ENCODE measurements around the gene GPR156.

Gene GPR156

DNA sequence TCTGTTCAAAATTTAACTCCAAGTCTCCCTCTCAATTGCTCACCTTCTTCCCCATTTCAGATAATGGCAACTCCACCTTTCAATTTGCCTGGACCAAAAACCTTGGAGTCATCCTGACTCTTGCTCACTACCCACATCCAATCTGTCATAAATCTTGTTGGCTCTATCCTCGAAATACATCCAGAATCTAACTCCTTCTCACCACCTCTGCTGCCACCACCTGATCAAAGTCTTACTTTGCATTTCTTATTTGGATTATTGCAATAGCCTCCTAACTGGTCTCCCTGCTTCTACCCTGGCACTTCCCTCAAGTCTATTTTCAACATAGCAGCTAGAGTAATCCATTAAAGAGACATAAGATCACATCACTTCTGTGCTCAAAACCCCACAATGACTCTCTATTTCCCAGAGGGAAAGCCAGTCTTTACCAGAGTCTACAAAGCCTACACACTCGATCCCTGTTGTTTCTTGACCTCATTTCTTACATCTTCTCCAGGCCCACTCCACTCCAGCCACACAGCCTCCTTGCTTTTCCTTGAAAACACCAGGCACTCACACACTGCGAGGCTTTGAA lies 86.6 kb downstream of the GPR156 start:
- no peak for TF ChIP-seq EZH2phosphoT487 (IDR thresholded peaks at IDR 0.05; ENCODE audit: borderline replicate concordance, low read length)
- TF ChIP-seq, protein P1, sequence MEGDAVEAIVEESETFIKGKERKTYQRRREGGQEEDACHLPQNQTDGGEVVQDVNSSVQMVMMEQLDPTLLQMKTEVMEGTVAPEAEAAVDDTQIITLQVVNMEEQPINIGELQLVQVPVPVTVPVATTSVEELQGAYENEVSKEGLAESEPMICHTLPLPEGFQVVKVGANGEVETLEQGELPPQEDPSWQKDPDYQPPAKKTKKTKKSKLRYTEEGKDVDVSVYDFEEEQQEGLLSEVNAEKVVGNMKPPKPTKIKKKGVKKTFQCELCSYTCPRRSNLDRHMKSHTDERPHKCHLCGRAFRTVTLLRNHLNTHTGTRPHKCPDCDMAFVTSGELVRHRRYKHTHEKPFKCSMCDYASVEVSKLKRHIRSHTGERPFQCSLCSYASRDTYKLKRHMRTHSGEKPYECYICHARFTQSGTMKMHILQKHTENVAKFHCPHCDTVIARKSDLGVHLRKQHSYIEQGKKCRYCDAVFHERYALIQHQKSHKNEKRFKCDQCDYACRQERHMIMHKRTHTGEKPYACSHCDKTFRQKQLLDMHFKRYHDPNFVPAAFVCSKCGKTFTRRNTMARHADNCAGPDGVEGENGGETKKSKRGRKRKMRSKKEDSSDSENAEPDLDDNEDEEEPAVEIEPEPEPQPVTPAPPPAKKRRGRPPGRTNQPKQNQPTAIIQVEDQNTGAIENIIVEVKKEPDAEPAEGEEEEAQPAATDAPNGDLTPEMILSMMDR (IDR thresholded peaks at IDR 0.05; ENCODE audit: low read depth, low read length, poor library complexity, severe bottlenecking), result peak; percentile 38
- H3K4me1 ChIP-seq (ENCODE audit: control insufficient read depth, low read length), result no peaks in the 10 kb centered on the region
- no peak overlapping the region for H3K4me3 ChIP-seq (ENCODE audit: low read length)

GRCh38 chr3:120196812-120197211 lies 88.2 kb downstream of the GPR156 start:
- Histone ChIP-seq H3K4me1 (ENCODE audit: control insufficient read depth, low read length) (no peaks in the 10 kb centered on the region), H3K4me3 (ENCODE audit: low read length) (no peak overlapping the region), H4K20me1 (ENCODE audit: control insufficient read depth, insufficient read depth, low read depth, low read length) (no peaks in the 10 kb centered on the region; the same call in 1 of the 2 replicates), H3K9me3 (ENCODE audit: control insufficient read depth, insufficient read depth, low read length) (no peaks in the 10 kb centered on the region), H3K9me2 (replicated peaks; ENCODE audit: control insufficient read depth, low read length) (no peaks in the 10 kb centered on the region), H3F3A (ENCODE audit: control insufficient read depth, insufficient read depth) (no peaks in the 10 kb centered on the region), H3K4me2 (ENCODE audit: low read length) (no peak overlapping the region), H3K27me3 (ENCODE audit: control insufficient read depth, low read length) (0 out of 2 replicates have a peak, but pooled peaks cover 3% of the 10 kb centered on the region), H3K27ac (ENCODE audit: low read depth, low read length) (no peak overlapping the region), H3K36me3 (ENCODE audit: control insufficient read depth, low read length) (no peaks in the 10 kb centered on the region), H3K79me2 (ENCODE audit: control insufficient read depth, low read length) (no peaks in the 10 kb centered on the region)
- TF ChIP-seq EZH2phosphoT487 (IDR thresholded peaks at IDR 0.05; ENCODE audit: borderline replicate concordance, low read length), result no peak
- TF ChIP-seq, protein P1 (IDR thresholded peaks at IDR 0.05; ENCODE audit: low read depth, low read length, poor library complexity, severe bottlenecking), result no peak

More for the DNA sequence above, 86.6 kb downstream of the GPR156 start:
- Histone ChIP-seq H3K4me2 (ENCODE audit: low read length) (no peak overlapping the region), H3K27me3 (ENCODE audit: control insufficient read depth, low read length) (0 out of 2 replicates have a peak, but pooled peaks cover 3% of the 10 kb centered on the region), H3K9me2 (replicated peaks; ENCODE audit: control insufficient read depth, low read length) (no peaks in the 10 kb centered on the region), H3K36me3 (ENCODE audit: control insufficient read depth, low read length) (no peaks in the 10 kb centered on the region), H3F3A (ENCODE audit: control insufficient read depth, insufficient read depth) (no peaks in the 10 kb centered on the region), H3K27ac (ENCODE audit: low read depth, low read length) (no peak overlapping the region), H3K9me3 (ENCODE audit: control insufficient read depth, insufficient read depth, low read length) (no peaks in the 10 kb centered on the region), H4K20me1 (ENCODE audit: control insufficient read depth, insufficient read depth, low read depth, low read length) (no peaks in the 10 kb centered on the region; the same call in 1 of the 2 replicates), H3K79me2 (ENCODE audit: control insufficient read depth, low read length) (no peaks in the 10 kb centered on the region)

DNA sequence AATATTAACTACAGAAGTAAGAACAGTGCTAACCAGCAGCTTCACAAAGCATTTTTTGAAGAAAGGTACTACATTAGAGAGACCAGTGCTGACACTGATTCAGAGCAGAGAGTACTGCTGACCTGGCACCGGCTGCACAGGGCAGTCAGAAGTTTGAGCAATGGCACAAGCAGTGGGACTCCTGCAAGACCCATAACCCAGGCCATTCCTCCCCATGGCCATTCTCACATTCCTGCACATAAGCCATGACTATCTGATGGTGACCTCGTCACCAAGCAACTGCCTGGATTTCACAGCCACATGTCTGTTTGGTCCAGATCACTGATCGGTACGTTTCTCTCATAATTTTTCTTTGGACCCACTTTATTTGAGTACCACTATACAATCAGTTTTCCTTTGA lies 88.7 kb downstream of the GPR156 start:
- no peaks in the 10 kb centered on the region for H3F3A ChIP-seq (ENCODE audit: control insufficient read depth, insufficient read depth)
- no peak overlapping the region for H3K4me2 ChIP-seq (ENCODE audit: low read length)
- H3K79me2 ChIP-seq (ENCODE audit: control insufficient read depth, low read length), result no peaks in the 10 kb centered on the region
- no peak overlapping the region for H3K27ac ChIP-seq (ENCODE audit: low read depth, low read length)
- TF ChIP-seq, protein P1 (IDR thresholded peaks at IDR 0.05; ENCODE audit: low read depth, low read length, poor library complexity, severe bottlenecking), result no peak
- no peak for TF ChIP-seq EZH2phosphoT487 (IDR thresholded peaks at IDR 0.05; ENCODE audit: borderline replicate concordance, low read length)
- no peak overlapping the region for H3K4me3 ChIP-seq (ENCODE audit: low read length)
- H4K20me1 ChIP-seq (ENCODE audit: control insufficient read depth, insufficient read depth, low read depth, low read length), result no peaks in the 10 kb centered on the region; the same call in 1 of the 2 replicates
- H3K36me3 ChIP-seq (ENCODE audit: control insufficient read depth, low read length), result no peaks in the 10 kb centered on the region
- 0 out of 2 replicates have a peak, but pooled peaks cover 3% of the 10 kb centered on the region for H3K27me3 ChIP-seq (ENCODE audit: control insufficient read depth, low read length)
- no peaks in the 10 kb centered on the region for H3K9me3 ChIP-seq (ENCODE audit: control insufficient read depth, insufficient read depth, low read length)
- H3K9me2 ChIP-seq (replicated peaks; ENCODE audit: control insufficient read depth, low read length), result no peaks in the 10 kb centered on the region
- H3K4me1 ChIP-seq (ENCODE audit: control insufficient read depth, low read length), result no peaks in the 10 kb centered on the region
